ENCODE results near the gene ABCC5. TPM values are rescaled to one million over a fixed set of nuclear protein-coding genes. Genes with fewer than 3 reads are reported as not detected.

The ABCC5 gene
- total and polyA plus RNA-seq, 2 donors from 2014 or later, result 31.9 to 39.3 TPM

GRCh38 chr3:183987000-183987600, 30.6 kb downstream of the ABCC5 start:
- H3K36me3 ChIP-seq (ENCODE audit: control insufficient read depth in 2 of 3, insufficient read depth in 3 of 3, low read length in 3 of 3), result peaks cover 0 to 28% (median 12%) of the 10 kb centered on the region in 3 donors

GRCh38 chr3:183984749-183985729, 32.6 kb downstream of the ABCC5 start:
- no peak for FAIRE-seq
- Histone ChIP-seq H3K4me1 (ENCODE audit: control insufficient read depth in 2 of 3, insufficient read depth in 2 of 3, low read depth in 1 of 3, low read length in 3 of 3) (no peaks in the 10 kb centered on the region), H3K4me3 (ENCODE audit: low read length in 3 of 3) (no peak overlapping the region), H3K9ac (ENCODE audit: low read length in 3 of 3) (no peak overlapping the region), H3K27me3 (ENCODE audit: control insufficient read depth, insufficient read depth, low read length) (no peaks in the 10 kb centered on the region), H3K27ac (ENCODE audit: low read depth in 2 of 2, low read length in 2 of 2) (no peak overlapping the region), H3K36me3 (ENCODE audit: control insufficient read depth in 2 of 3, insufficient read depth in 3 of 3, low read length in 3 of 3) (peaks cover 0 to 28% (median 12%) of the 10 kb centered on the region in 3 donors), H3K9me3 (ENCODE audit: control insufficient read depth in 2 of 3, insufficient read depth in 1 of 3, low read length in 3 of 3) (no peaks in the 10 kb centered on the region)
- TF ChIP-seq CTCF (IDR thresholded peaks at IDR 0.05; ENCODE audit: borderline replicate concordance, extremely low read depth, insufficient read depth), result no peak
- intact Hi-C loops (cut with DNase I), result no loop called here
- DNase-seq, result no peak

More at GRCh38 chr3:183987000-183987600, 30.6 kb downstream of the ABCC5 start:
- DNase-seq, result no peak
- Histone ChIP-seq H3K4me3 (ENCODE audit: low read length in 3 of 3) (no peak overlapping the region), H3K27ac (ENCODE audit: low read depth in 2 of 2, low read length in 2 of 2) (no peak overlapping the region), H3K9ac (ENCODE audit: low read length in 3 of 3) (no peak overlapping the region), H3K27me3 (ENCODE audit: control insufficient read depth, insufficient read depth, low read length) (no peaks in the 10 kb centered on the region), H3K4me1 (ENCODE audit: control insufficient read depth in 2 of 3, insufficient read depth in 2 of 3, low read depth in 1 of 3, low read length in 3 of 3) (peaks cover 0 to 2% (median 0%) of the 10 kb centered on the region in 3 donors), H3K9me3 (ENCODE audit: control insufficient read depth in 2 of 3, insufficient read depth in 1 of 3, low read length in 3 of 3) (no peaks in the 10 kb centered on the region)
- intact Hi-C loops (cut with DNase I), result no loop called here
- no peak for TF ChIP-seq CTCF (IDR thresholded peaks at IDR 0.05; ENCODE audit: borderline replicate concordance, extremely low read depth, insufficient read depth)
- FAIRE-seq, result no peak

GRCh38 chr3:183984127-183984740, 33.5 kb downstream of the ABCC5 start:
- intact Hi-C loops (cut with DNase I), result no loop called here
- Histone ChIP-seq H3K4me1 (ENCODE audit: control insufficient read depth in 2 of 3, insufficient read depth in 2 of 3, low read depth in 1 of 3, low read length in 3 of 3) (no peaks in the 10 kb centered on the region), H3K9me3 (ENCODE audit: control insufficient read depth in 2 of 3, insufficient read depth in 1 of 3, low read length in 3 of 3) (no peaks in the 10 kb centered on the region), H3K36me3 (ENCODE audit: control insufficient read depth in 2 of 3, insufficient read depth in 3 of 3, low read length in 3 of 3) (peaks cover 0 to 28% (median 12%) of the 10 kb centered on the region in 3 donors), H3K27ac (ENCODE audit: low read depth in 2 of 2, low read length in 2 of 2) (no peak overlapping the region), H3K27me3 (ENCODE audit: control insufficient read depth, insufficient read depth, low read length) (no peaks in the 10 kb centered on the region), H3K9ac (ENCODE audit: low read length in 3 of 3) (no peak overlapping the region), H3K4me3 (ENCODE audit: low read length in 3 of 3) (no peak overlapping the region)
- no peak for TF ChIP-seq CTCF (IDR thresholded peaks at IDR 0.05; ENCODE audit: borderline replicate concordance, extremely low read depth, insufficient read depth)
- no peak for DNase-seq
- no peak for FAIRE-seq

Data from kidney (tissue), 14 donors.